HCT116 (cell line): ENCODE data around the gene ITPK1.

ENCODE experiments used
- CTCF ChIP-seq, 3 experiments: fragments of 200-600 bp in 1 of 3; sonication (generic) in 1 of 3; IDR thresholded peaks in 2 of 3; conservative IDR thresholded peaks in 1 of 3; 2 replicates each; pipeline ENCODE4 v1.5.1; 2012 to 2017; ENCODE audit warnings: low read depth in 2 of 3, low read length in 2 of 3, antibody characterized with exemption in 1 of 3, borderline replicate concordance in 1 of 3, control low read depth in 1 of 3, mild to moderate bottlenecking in 1 of 3, mixed read lengths in 1 of 3, mixed run types in 1 of 3, moderate library complexity in 1 of 3; ENCODE audit not compliant: insufficient read depth in 1 of 3
- EZH2 ChIP-seq: fragments of 200-600 bp; sonication (generic); IDR thresholded peaks from 2 replicates; pipeline ENCODE4 v1.6.1; 2017; ENCODE audit warnings: antibody characterized with exemption, mixed run types
- FOSL1 ChIP-seq: IDR thresholded peaks from 2 replicates; pipeline ENCODE4 v1.6.1; 2012; ENCODE audit warnings: low read depth
- JUND ChIP-seq: IDR thresholded peaks from 2 replicates; pipeline ENCODE4 v1.6.1; 2012
- POLR2A ChIP-seq: IDR thresholded peaks from 2 replicates; pipeline ENCODE4 v1.7.0; 2011; ENCODE audit warnings: borderline replicate concordance; ENCODE audit not compliant: insufficient read depth, insufficient read length; ENCODE audit errors: extremely low read depth
- POLR2AphosphoS5 ChIP-seq: IDR thresholded peaks from 2 replicates; pipeline ENCODE4 v1.6.1; 2011; ENCODE audit warnings: mild to moderate bottlenecking, low read depth, low read length, moderate library complexity
- SIN3A ChIP-seq: IDR thresholded peaks from 2 replicates; pipeline ENCODE4 v1.6.1; 2012; ENCODE audit warnings: low read depth
- SP1 ChIP-seq: IDR thresholded peaks from 2 replicates; pipeline ENCODE4 v1.6.1; 2012; ENCODE audit warnings: low read depth
- SRF ChIP-seq: IDR thresholded peaks from 2 replicates; pipeline ENCODE4 v1.6.1; 2012; ENCODE audit warnings: low read depth
- YY1 ChIP-seq: IDR thresholded peaks from 2 replicates; pipeline ENCODE4 v1.6.1; 2011; ENCODE audit warnings: low read length, low read depth, moderate library complexity, mild to moderate bottlenecking; ENCODE audit not compliant: insufficient replicate concordance; ENCODE audit errors: extremely low read depth
- ZNF274 ChIP-seq: fragments of 200-500 bp; sonication (Bioruptor generic); IDR thresholded peaks from 2 replicates; pipeline ENCODE4 v1.6.1; 2014; ENCODE audit warnings: mild to moderate bottlenecking, low read depth, low read length, inconsistent platforms

DNA sequence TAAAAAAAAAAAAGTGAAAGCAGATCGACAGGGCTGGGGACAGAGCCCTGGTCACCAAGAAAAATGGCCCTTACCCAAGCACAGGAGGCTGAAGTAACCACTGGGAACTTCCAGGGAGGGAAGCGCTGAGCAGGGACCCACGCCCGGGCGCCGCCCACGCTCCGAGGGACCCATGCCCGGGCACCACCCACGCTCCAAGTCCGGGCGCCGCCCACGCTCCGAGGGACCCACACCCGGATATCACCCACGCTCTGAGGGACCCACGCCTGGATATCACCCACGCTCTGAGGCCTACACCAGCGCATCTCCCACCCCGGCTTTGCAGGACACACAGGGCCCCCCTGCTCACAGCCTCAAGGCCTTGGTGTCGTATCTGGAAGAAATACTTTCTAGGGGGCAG, 167.1 kb downstream of the ITPK1 start:
- TF ChIP-seq FOSL1 (no peak), POLR2A (no peak), YY1 (no peak), ZNF274 (no peak), POLR2AphosphoS5 (no peak), JUND (no peak), SRF (no peak), CTCF (IDR thresholded peaks at IDR 0.05 in 2 of 3, conservative IDR thresholded peaks at IDR 0.05 in 1 of 3; ENCODE audit: borderline replicate concordance in 1 of 3, insufficient read depth in 1 of 3, low read depth in 2 of 3, low read length in 2 of 3) (no peak), SP1 (no peak), EZH2 (no peak), SIN3A (no peak)
